Measurements from ENCODE around the gene P2RY11.
A peak's percentile ranks its signal among the peaks of the same experiment; 100 is the strongest.

P2RY11 gene

DNA sequence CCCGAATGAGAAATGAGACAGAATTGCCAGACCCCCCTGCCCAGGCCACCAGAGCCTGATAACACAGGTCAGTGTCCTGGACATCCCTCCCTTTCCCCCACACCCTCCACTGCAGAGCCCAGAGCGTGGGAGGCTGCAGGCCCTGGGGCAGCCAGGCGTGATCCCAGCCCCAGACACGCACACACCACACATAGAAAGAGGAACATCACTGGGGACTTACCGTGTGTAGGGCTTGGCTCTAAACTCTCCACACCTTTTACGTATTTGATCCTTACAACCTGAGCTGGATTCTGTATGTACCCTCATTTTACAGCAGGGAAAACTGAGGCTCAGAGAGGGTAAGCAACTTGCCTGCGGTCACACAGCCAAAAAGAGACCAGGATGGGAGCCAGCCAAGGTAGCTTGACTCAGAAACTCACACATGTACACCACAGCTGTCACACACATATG lies 8.7 kb upstream of the P2RY11 start:
- Histone ChIP-seq H3K4me1 (ENCODE audit: insufficient read depth, low read length, poor library complexity, severe bottlenecking) (peaks cover 40% of the 10 kb centered on the region), H3F3A (ENCODE audit: low read depth) (peaks cover 14% of the 10 kb centered on the region), H4K20me1 (ENCODE audit: insufficient read depth, low read length, poor library complexity, severe bottlenecking) (peaks cover 13% of the 10 kb centered on the region), H3K9me2 (replicated peaks; ENCODE audit: low read depth, low read length) (no peaks in the 10 kb centered on the region), H3K27me3 (ENCODE audit: insufficient read depth, low read length, poor library complexity, severe bottlenecking) (no peaks in the 10 kb centered on the region), H3K4me3 (ENCODE audit: low read length, poor library complexity, severe bottlenecking) (no peak overlapping the region), H3K9ac (ENCODE audit: low read depth, low read length, poor library complexity, severe bottlenecking) (peak overlapping the region; percentile 41), H3K79me2 (ENCODE audit: insufficient read depth, low read length) (peaks cover 15% of the 10 kb centered on the region), H3K36me3 (ENCODE audit: insufficient read depth, low read length) (peaks cover 6% of the 10 kb centered on the region; the same call in 1 of the 2 replicates), H3K4me2 (ENCODE audit: low read depth, low read length, poor library complexity, severe bottlenecking) (no peak overlapping the region), H2AFZ (ENCODE audit: low read length) (no peak overlapping the region), H3K9me3 (ENCODE audit: insufficient read depth, low read depth, low read length) (no peaks in the 10 kb centered on the region)
- TF ChIP-seq CTCF (conservative IDR thresholded peaks at IDR 0.05; ENCODE audit: low read length) (no peak), EZH2phosphoT487 (IDR thresholded peaks at IDR 0.05; ENCODE audit: borderline replicate concordance) (no peak)

DNA sequence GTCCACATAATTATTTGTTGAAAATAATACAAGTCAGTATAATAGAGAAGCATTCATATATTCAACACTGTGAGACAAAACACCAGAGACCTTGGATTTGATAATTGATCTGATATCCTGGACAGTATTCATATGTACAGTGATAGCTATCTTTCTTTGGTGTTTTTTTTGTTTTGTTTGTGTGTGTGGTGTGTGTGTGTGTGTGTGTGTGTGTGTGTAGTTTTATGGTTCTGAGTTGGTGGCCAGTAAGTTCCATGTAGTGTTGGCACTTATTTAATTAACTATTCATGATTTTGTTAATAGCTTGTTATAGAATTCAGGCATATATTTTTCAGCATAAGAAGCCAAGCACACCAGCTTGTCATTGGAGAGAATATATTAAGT lies 7.4 kb upstream of the P2RY11 start:
- H3K36me3 ChIP-seq (ENCODE audit: insufficient read depth, low read length), result peaks cover 14% of the 10 kb centered on the region; the same call in 1 of the 2 replicates
- H4K20me1 ChIP-seq (ENCODE audit: insufficient read depth, low read length, poor library complexity, severe bottlenecking), result peaks cover 20% of the 10 kb centered on the region
- H3K4me3 ChIP-seq (ENCODE audit: low read length, poor library complexity, severe bottlenecking), result peak overlapping the region; percentile 90
- no peaks in the 10 kb centered on the region for H3K9me3 ChIP-seq (ENCODE audit: insufficient read depth, low read depth, low read length)
- H3K9me2 ChIP-seq (replicated peaks; ENCODE audit: low read depth, low read length), result no peaks in the 10 kb centered on the region
- H3K27me3 ChIP-seq (ENCODE audit: insufficient read depth, low read length, poor library complexity, severe bottlenecking), result no peaks in the 10 kb centered on the region
- peaks cover 29% of the 10 kb centered on the region for H3K79me2 ChIP-seq (ENCODE audit: insufficient read depth, low read length)
- peak overlapping the region; percentile 98 for H3K4me2 ChIP-seq (ENCODE audit: low read depth, low read length, poor library complexity, severe bottlenecking)
- H3K9ac ChIP-seq (ENCODE audit: low read depth, low read length, poor library complexity, severe bottlenecking), result peak overlapping the region; percentile 99
- H3F3A ChIP-seq (ENCODE audit: low read depth), result peaks cover 14% of the 10 kb centered on the region
- peak overlapping the region; percentile 22; the same call in 1 of the 2 replicates for H2AFZ ChIP-seq (ENCODE audit: low read length)
- H3K4me1 ChIP-seq (ENCODE audit: insufficient read depth, low read length, poor library complexity, severe bottlenecking), result peaks cover 40% of the 10 kb centered on the region
- TF ChIP-seq CTCF (conservative IDR thresholded peaks at IDR 0.05; ENCODE audit: low read length) (no peak), EZH2phosphoT487 (IDR thresholded peaks at IDR 0.05; ENCODE audit: borderline replicate concordance) (no peak)

DNA sequence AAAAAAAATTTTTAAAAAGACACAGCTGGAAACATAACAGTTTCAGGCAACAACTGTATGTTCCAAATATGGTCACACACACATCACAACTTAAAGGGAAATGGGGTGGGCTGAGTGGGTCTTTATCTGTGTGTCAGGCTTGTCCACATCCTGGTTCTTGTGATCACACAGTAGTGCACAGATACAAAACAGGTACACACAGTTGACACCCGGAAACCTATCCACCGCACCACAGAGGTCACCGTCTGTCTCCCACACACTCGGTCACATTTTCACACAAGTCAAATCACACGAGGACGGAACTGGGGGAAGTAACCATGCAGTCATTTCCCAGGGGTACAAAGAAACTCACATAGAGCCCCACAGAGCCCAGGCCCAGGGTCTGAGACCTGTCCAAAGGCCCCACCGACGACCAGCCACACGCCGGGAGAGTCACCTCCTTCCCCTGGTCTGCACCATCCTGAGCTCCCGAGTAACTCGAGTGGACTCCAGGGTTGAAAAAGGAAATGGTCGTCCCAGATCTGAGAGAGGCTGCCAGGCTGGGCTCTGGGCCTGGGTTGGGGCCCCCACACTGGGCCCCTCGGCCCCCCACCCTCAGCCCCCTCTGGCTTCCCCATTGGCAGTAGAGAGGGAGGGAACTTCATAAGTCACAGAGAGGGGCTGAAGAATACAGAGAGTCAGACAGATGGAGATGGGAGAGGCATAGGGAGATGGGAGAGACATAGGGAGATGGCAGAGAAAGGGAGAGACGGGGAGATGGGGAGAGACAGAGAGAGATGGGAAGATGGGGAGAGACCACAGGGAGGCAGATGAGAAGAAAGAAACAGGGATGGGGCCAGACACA lies 6.6 kb upstream of the P2RY11 start:
- Histone ChIP-seq H2AFZ (ENCODE audit: low read length) (peak overlapping the region; percentile 22; the same call in 1 of the 2 replicates), H3K4me2 (ENCODE audit: low read depth, low read length, poor library complexity, severe bottlenecking) (peak overlapping the region; percentile 98), H3K9ac (ENCODE audit: low read depth, low read length, poor library complexity, severe bottlenecking) (peak overlapping the region; percentile 99), H3K9me2 (replicated peaks; ENCODE audit: low read depth, low read length) (no peaks in the 10 kb centered on the region), H3F3A (ENCODE audit: low read depth) (peaks cover 14% of the 10 kb centered on the region), H3K36me3 (ENCODE audit: insufficient read depth, low read length) (peaks cover 22% of the 10 kb centered on the region; the same call in 1 of the 2 replicates), H3K9me3 (ENCODE audit: insufficient read depth, low read depth, low read length) (no peaks in the 10 kb centered on the region), H3K79me2 (ENCODE audit: insufficient read depth, low read length) (peaks cover 36% of the 10 kb centered on the region), H3K4me1 (ENCODE audit: insufficient read depth, low read length, poor library complexity, severe bottlenecking) (peaks cover 40% of the 10 kb centered on the region), H4K20me1 (ENCODE audit: insufficient read depth, low read length, poor library complexity, severe bottlenecking) (peaks cover 26% of the 10 kb centered on the region), H3K27me3 (ENCODE audit: insufficient read depth, low read length, poor library complexity, severe bottlenecking) (no peaks in the 10 kb centered on the region), H3K4me3 (ENCODE audit: low read length, poor library complexity, severe bottlenecking) (peak overlapping the region; percentile 90)
- TF ChIP-seq CTCF (conservative IDR thresholded peaks at IDR 0.05; ENCODE audit: low read length) (no peak), EZH2phosphoT487 (IDR thresholded peaks at IDR 0.05; ENCODE audit: borderline replicate concordance) (no peak)

Measured in Loucy (cell line).